CD14-positive monocyte (primary cell): ENCODE data around the gene KISS1. TPM values are rescaled to one million over a fixed set of nuclear protein-coding genes. Genes with fewer than 3 reads are reported as not detected.

Source experiments
- DNase-seq, 3 donors: peaks; one replicate each; pipeline ENCODE4 v3.0.0-alpha.2; 2011 to 2022
- H2AFZ ChIP-seq: 2 replicates; pipeline ENCODE4 v1.6.0; 2012; ENCODE audit warnings: mild to moderate bottlenecking, low read depth, low read length, inconsistent platforms; ENCODE audit not compliant: insufficient read depth, poor library complexity, severe bottlenecking
- H3K27ac ChIP-seq, 2 donors: 1 replicate in 1 of 2; 2 replicates in 1 of 2; pipeline ENCODE4 v1.5.1; 2012 to 2013; ENCODE audit warnings: low read length in 2 of 2, control low read depth in 1 of 2, inconsistent platforms in 1 of 2, low read depth in 1 of 2, mild to moderate bottlenecking in 1 of 2
- H3K27me3 ChIP-seq, 2 donors: one replicate each; pipeline versions ENCODE4 v1.6.0 to v1.6.1; 2011 to 2013; ENCODE audit warnings: low read length in 2 of 2; ENCODE audit not compliant: control insufficient read depth in 2 of 2, insufficient read depth in 2 of 2
- H3K36me3 ChIP-seq, 2 donors: replicated peaks in 1 of 2; 1 replicate in 1 of 2; 2 replicates in 1 of 2; pipeline versions ENCODE4 v1.5.1 to v1.6.1; 2012 to 2013; ENCODE audit warnings: low read length in 2 of 2, control low read depth in 1 of 2, inconsistent platforms in 1 of 2, mild to moderate bottlenecking in 1 of 2; ENCODE audit not compliant: insufficient read depth in 2 of 2, control insufficient read depth in 1 of 2
- H3K4me1 ChIP-seq, 2 donors: 1 replicate in 1 of 2; 2 replicates in 1 of 2; pipeline versions ENCODE4 v1.5.1 to v1.6.1; 2012 to 2013; ENCODE audit warnings: low read length in 2 of 2, control low read depth in 1 of 2, inconsistent platforms in 1 of 2, mild to moderate bottlenecking in 1 of 2, moderate library complexity in 1 of 2; ENCODE audit not compliant: insufficient read depth in 2 of 2, control insufficient read depth in 1 of 2
- H3K4me2 ChIP-seq: replicated peaks from 2 replicates; pipeline ENCODE3; 2012; ENCODE audit warnings: low read length, moderate library complexity, mild to moderate bottlenecking; ENCODE audit not compliant: poor library complexity, severe bottlenecking; ENCODE audit errors: extremely low read depth
- H3K4me3 ChIP-seq, 3 experiments: fragments of 200-600 bp in 1 of 3; sonication (generic) in 1 of 3; replicated peaks in 1 of 3; 1 replicate in 2 of 3; 2 replicates in 1 of 3; pipeline ENCODE4 v1.5.1; 2011 to 2013; ENCODE audit warnings: low read length in 3 of 3, mild to moderate bottlenecking in 3 of 3, control low read depth in 2 of 3, low read depth in 2 of 3, inconsistent platforms in 1 of 3, moderate library complexity in 1 of 3
- H3K79me2 ChIP-seq: 2 replicates; pipeline ENCODE4 v1.6.0; 2012; ENCODE audit warnings: mild to moderate bottlenecking, control low read depth, inconsistent platforms, low read length, moderate library complexity; ENCODE audit not compliant: insufficient read depth
- H3K9ac ChIP-seq: 2 replicates; pipeline ENCODE4 v1.6.0; 2017; ENCODE audit warnings: low read length, mild to moderate bottlenecking; ENCODE audit not compliant: insufficient read depth, poor library complexity, severe bottlenecking
- H3K9me3 ChIP-seq, 2 donors: replicated peaks in 1 of 2; 1 replicate in 1 of 2; 2 replicates in 1 of 2; pipeline versions ENCODE4 v1.5.1 to v1.6.1; 2012 to 2013; ENCODE audit warnings: low read length in 2 of 2, control low read depth in 1 of 2; ENCODE audit not compliant: control insufficient read depth in 1 of 2, insufficient read depth in 1 of 2
- H4K20me1 ChIP-seq: 2 replicates; pipeline ENCODE4 v1.6.0; 2012; ENCODE audit warnings: mild to moderate bottlenecking, low read length, control low read depth, moderate library complexity; ENCODE audit not compliant: insufficient read depth
- H3K27ac Mint-ChIP-seq, 7 donors: one replicate each; pipeline ENCODE4 v1.8.0; 2020; ENCODE audit warnings: mild to moderate bottlenecking in 7 of 7, mixed read lengths in 7 of 7, moderate library complexity in 6 of 7, inconsistent platforms in 2 of 7
- H3K27me3 Mint-ChIP-seq, 3 donors: one replicate each; pipeline ENCODE4 v1.8.0; 2021 to 2022; ENCODE audit warnings: low read depth in 3 of 3, mild to moderate bottlenecking in 3 of 3, mixed read lengths in 3 of 3, moderate library complexity in 3 of 3, inconsistent platforms in 1 of 3
- H3K36me3 Mint-ChIP-seq, 2 donors: one replicate each; pipeline ENCODE4 v1.8.0; 2020; ENCODE audit warnings: mixed read lengths in 2 of 2, inconsistent platforms in 1 of 2, mild to moderate bottlenecking in 1 of 2
- H3K4me1 Mint-ChIP-seq: one replicate; pipeline ENCODE4 v1.8.0; 2020; ENCODE audit warnings: mild to moderate bottlenecking, mixed read lengths
- H3K4me3 Mint-ChIP-seq, 2 donors: one replicate each; pipeline ENCODE4 v1.8.0; 2020; ENCODE audit warnings: mild to moderate bottlenecking in 2 of 2, mixed read lengths in 2 of 2, moderate library complexity in 1 of 2
- H3K9me3 Mint-ChIP-seq, 7 donors: one replicate each; pipeline ENCODE4 v1.8.0; 2020 to 2022; ENCODE audit warnings: mixed read lengths in 7 of 7, mild to moderate bottlenecking in 6 of 7, moderate library complexity in 6 of 7, inconsistent platforms in 2 of 7
- WGBS: methylation state at CpG from one replicate; pipeline ENCODE4 v1.1.5; 2013; ENCODE audit warnings: missing lambda C conversion rate; ENCODE audit not compliant: insufficient coverage; 5-methylcytosine and 5-hydroxymethylcytosine counted together
- intact Hi-C, 2 donors: fragments of 100-400 bp; cut with micrococcal nuclease; formaldehyde crosslinking; loops; one replicate each; pipeline versions ENCODE4 v1.15.0 to v1.15.1; 2023
- polyA plus RNA-seq, 3 donors: library from polyadenylated mRNA; depleted of rRNA in 1 of 3; unstranded in 2 of 3; stranded (reverse) in 1 of 3; fragments of 300-500 nt in 2 of 3; fragments of >200 nt in 1 of 3; fragmentation: Illumina TruSeq in 2 of 3; gene quantifications; 1 replicate in 2 of 3; 2 replicates in 1 of 3; pipeline ENCODE4 v1.2.3, GENCODE V29; 2012 to 2021
- TF ChIP-seq, protein P1 (sequence below): fragments of 200-600 bp; IDR thresholded peaks from one replicate; pipeline ENCODE4 v1.8.0; 2022; ENCODE audit warnings: antibody characterized with exemption, mild to moderate bottlenecking

The KISS1 gene
- polyA plus RNA-seq, 3 donors, result not detected

DNA sequence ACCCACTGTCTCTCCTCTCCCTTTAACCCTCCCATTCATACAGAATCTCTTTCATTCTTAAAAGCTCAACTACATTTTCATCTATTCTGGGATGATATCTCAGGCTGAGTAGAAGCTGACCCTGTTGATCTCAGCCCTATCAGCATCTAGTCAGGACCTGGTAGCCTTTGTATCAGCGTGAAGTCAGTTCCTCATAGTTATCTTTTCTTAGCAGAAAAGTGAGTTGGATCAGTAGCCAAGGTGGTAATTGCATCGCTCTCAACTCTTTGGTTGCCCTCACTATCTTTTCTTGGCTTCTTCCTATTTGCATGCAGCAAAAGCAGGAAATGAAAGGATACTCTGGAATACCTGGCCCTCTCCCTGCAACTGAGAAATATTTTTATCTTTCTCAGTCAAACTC is 31.1 kb upstream of the KISS1 start:
- Histone ChIP-seq H3K27me3 (no peaks in the 10 kb centered on the region), H3K4me2 (no peak overlapping the region), H3K27ac (no peak overlapping the region), H3K9me3 (no peaks in the 10 kb centered on the region), H2AFZ (no peak overlapping the region), H3K9ac (no peak overlapping the region), H3K79me2 (no peaks in the 10 kb centered on the region), H3K4me1 (no peaks in the 10 kb centered on the region), H3K4me3 (no peak overlapping the region), H4K20me1 (no peaks in the 10 kb centered on the region), H3K36me3 (no peaks in the 10 kb centered on the region)
- 100% methylated on average over 1 of the region's 2 CpGs for WGBS
- Mint-ChIP-seq H3K27me3 (peaks cover 0 to 6% (median 5%) of the 10 kb centered on the region in 3 donors), H3K4me1 (no peaks in the 10 kb centered on the region), H3K36me3 (no peaks in the 10 kb centered on the region), H3K27ac (no peak overlapping the region), H3K4me3 (no peak overlapping the region), H3K9me3 (peaks cover 0 to 2% (median 0%) of the 10 kb centered on the region in 7 donors)
- intact Hi-C loops, result no loop called here
- no peak for DNase-seq
- TF ChIP-seq, protein P1, sequence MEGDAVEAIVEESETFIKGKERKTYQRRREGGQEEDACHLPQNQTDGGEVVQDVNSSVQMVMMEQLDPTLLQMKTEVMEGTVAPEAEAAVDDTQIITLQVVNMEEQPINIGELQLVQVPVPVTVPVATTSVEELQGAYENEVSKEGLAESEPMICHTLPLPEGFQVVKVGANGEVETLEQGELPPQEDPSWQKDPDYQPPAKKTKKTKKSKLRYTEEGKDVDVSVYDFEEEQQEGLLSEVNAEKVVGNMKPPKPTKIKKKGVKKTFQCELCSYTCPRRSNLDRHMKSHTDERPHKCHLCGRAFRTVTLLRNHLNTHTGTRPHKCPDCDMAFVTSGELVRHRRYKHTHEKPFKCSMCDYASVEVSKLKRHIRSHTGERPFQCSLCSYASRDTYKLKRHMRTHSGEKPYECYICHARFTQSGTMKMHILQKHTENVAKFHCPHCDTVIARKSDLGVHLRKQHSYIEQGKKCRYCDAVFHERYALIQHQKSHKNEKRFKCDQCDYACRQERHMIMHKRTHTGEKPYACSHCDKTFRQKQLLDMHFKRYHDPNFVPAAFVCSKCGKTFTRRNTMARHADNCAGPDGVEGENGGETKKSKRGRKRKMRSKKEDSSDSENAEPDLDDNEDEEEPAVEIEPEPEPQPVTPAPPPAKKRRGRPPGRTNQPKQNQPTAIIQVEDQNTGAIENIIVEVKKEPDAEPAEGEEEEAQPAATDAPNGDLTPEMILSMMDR, result no peak

- Histone ChIP-seq H3K4me2 (no peak overlapping the region), H3K27ac (no peak overlapping the region), H4K20me1 (no peaks in the 10 kb centered on the region), H3K36me3 (no peaks in the 10 kb centered on the region), H3K79me2 (no peaks in the 10 kb centered on the region), H3K9ac (no peak overlapping the region), H3K4me3 (no peak overlapping the region), H2AFZ (no peak overlapping the region), H3K4me1 (no peaks in the 10 kb centered on the region), H3K27me3 (no peaks in the 10 kb centered on the region), H3K9me3 (no peaks in the 10 kb centered on the region)
- DNase-seq, result no peak
- no peak overlapping the region for H3K4me3 Mint-ChIP-seq
- H3K36me3 Mint-ChIP-seq, result no peaks in the 10 kb centered on the region
- intact Hi-C loops, result no loop called here
- peaks cover 0 to 2% (median 0%) of the 10 kb centered on the region in 7 donors for H3K9me3 Mint-ChIP-seq
- no peaks in the 10 kb centered on the region for H3K4me1 Mint-ChIP-seq
- peak overlapping the region in 1 of 7 donors; percentile 36 for H3K27ac Mint-ChIP-seq
- TF ChIP-seq, protein P1, result no peak
- H3K27me3 Mint-ChIP-seq, result peaks cover 0 to 6% (median 6%) of the 10 kb centered on the region in 3 donors
- 87% methylated on average over 15 of the region's 16 CpGs for WGBS
Observed at GRCh38 chr1:204225841-204226735, 29.8 kb upstream of the KISS1 start.
